ENCODE measurements around the gene NLRC5.

GRCh38 chr16:57045694-57046381 lies 56.5 kb downstream of the NLRC5 start:
- TF ChIP-seq CTCF (IDR thresholded peaks at IDR 0.05) (peak in 3 of 4 experiments; percentile 42 to 64 (median 50)), POLR2A (IDR thresholded peaks at IDR 0.05) (no peak), POLR2AphosphoS5 (IDR thresholded peaks at IDR 0.05) (no peak), EP300 (IDR thresholded peaks at IDR 0.05) (no peak)
